Hematopoietic multipotent progenitor cell treated with erythropoietin and hydrocortisone succinate and interleukin-3 and kit ligand, for 6 days (in vitro differentiated cells): ENCODE results near the gene CRMP1.

Experiments
- DNase-seq: peaks from one replicate; pipeline ENCODE4 v3.0.0-alpha.2; 2015

Gene CRMP1

GRCh38 chr4:5919044-5919443 is 26.2 kb upstream of the CRMP1 start:
- DNase-seq, result no peak

GRCh38 chr4:5918331-5918985 is 25.6 kb upstream of the CRMP1 start:
- DNase-seq, result no peak

- no peak for DNase-seq
Observed at GRCh38 chr4:5917672-5918071, 24.8 kb upstream of the CRMP1 start.

- no peak for DNase-seq
Observed at GRCh38 chr4:5916229-5916628, 23.3 kb upstream of the CRMP1 start.

GRCh38 chr4:5913454-5913853 is 20.6 kb upstream of the CRMP1 start:
- no peak for DNase-seq

- peak; percentile 59 for DNase-seq
Observed at GRCh38 chr4:5912614-5913019, 19.7 kb upstream of the CRMP1 start.

GRCh38 chr4:5908876-5909427 is 16.1 kb upstream of the CRMP1 start:
- no peak for DNase-seq

GRCh38 chr4:5906191-5906590 is 13.3 kb upstream of the CRMP1 start:
- no peak for DNase-seq

- DNase-seq, result no peak
Observed at GRCh38 chr4:5905714-5906113, 12.8 kb upstream of the CRMP1 start.

GRCh38 chr4:5900844-5901243 is 8.0 kb upstream of the CRMP1 start:
- no peak for DNase-seq

- no peak for DNase-seq
Observed at GRCh38 chr4:5899881-5900280, 7.0 kb upstream of the CRMP1 start.

GRCh38 chr4:5899396-5899795 is 6.5 kb upstream of the CRMP1 start:
- no peak for DNase-seq

GRCh38 chr4:5897674-5898073 is 4.8 kb upstream of the CRMP1 start:
- DNase-seq, result no peak

GRCh38 chr4:5895287-5895686 is 2.4 kb upstream of the CRMP1 start:
- DNase-seq, result no peak

- DNase-seq, result no peak
Observed at GRCh38 chr4:5894266-5894665, 1.4 kb upstream of the CRMP1 start.

- no peak for DNase-seq
Observed at GRCh38 chr4:5893591-5893990, 705 bp upstream of the CRMP1 start.

GRCh38 chr4:5892323-5893003 is 423 bp downstream of the CRMP1 start:
- no peak for DNase-seq

- DNase-seq, result no peak
Observed at GRCh38 chr4:5891563-5892322, 1.1 kb downstream of the CRMP1 start.

- DNase-seq, result no peak
Observed at GRCh38 chr4:5890063-5890727, 2.7 kb downstream of the CRMP1 start.

GRCh38 chr4:5889002-5889696 is 3.7 kb downstream of the CRMP1 start:
- no peak for DNase-seq

GRCh38 chr4:5888222-5889001 is 4.5 kb downstream of the CRMP1 start:
- no peak for DNase-seq
